ENCODE data around the gene C1QTNF2. TPM values are rescaled to one million over a fixed set of nuclear protein-coding genes. Genes with fewer than 3 reads are reported as not detected.

The C1QTNF2 gene
- total and polyA plus RNA-seq, 3 donors from 2014 or later, result 3.7 to 8.2 (median 6.4) TPM

GRCh38 chr5:160399402-160400353, 29.3 kb upstream of the C1QTNF2 start, which contains the start of gene FAM200C:
TSS of gene FAM200C (minus strand) at chr5:160400054. CDS start at chr5:160395490, 4,564 bp downstream.
- WGBS, 2 donors, result 0% methylated on average over 39 to 41 of the region's 41 CpGs
- H3K36me3 ChIP-seq (ENCODE audit: low read depth, missing control alignments), result no peaks in the 10 kb centered on the region
- peaks cover 5% of the 10 kb centered on the region for H3K4me1 ChIP-seq
- peak within 1 kb of the TSS; percentile 77 to 79 for H3K4me3 ChIP-seq
- no peaks in the 10 kb centered on the region for H3K9me3 ChIP-seq
- H3K27ac ChIP-seq, result peak within 1 kb of the TSS; percentile 84 to 88
- no peaks in the 10 kb centered on the region for H3K27me3 ChIP-seq
- TF ChIP-seq CTCF (IDR thresholded peaks at IDR 0.05), result no peak
- TF ChIP-seq POLR2A (IDR thresholded peaks at IDR 0.05), result peak; percentile 70
- DNase-seq, result peak; percentile 92
- intact Hi-C loops (cut with DNase I; ENCODE audit: low total_unique reads), result no loop called here

GRCh38 chr5:160398806-160399205, 28.4 kb upstream of the C1QTNF2 start:
- Histone ChIP-seq H3K27me3 (no peaks in the 10 kb centered on the region), H3K4me3 (peak overlapping the region in 1 of 2 donors; percentile 77), H3K4me1 (peaks cover 5% of the 10 kb centered on the region), H3K9me3 (no peaks in the 10 kb centered on the region), H3K36me3 (ENCODE audit: low read depth, missing control alignments) (no peaks in the 10 kb centered on the region), H3K27ac (no peak overlapping the region)
- DNase-seq, result no peak
- WGBS, 2 donors, result 25 to 32% methylated on average over 4 of the region's 4 CpGs
- intact Hi-C loops (cut with DNase I; ENCODE audit: low total_unique reads), result no loop called here
- TF ChIP-seq POLR2A (IDR thresholded peaks at IDR 0.05), result no peak
- TF ChIP-seq CTCF (IDR thresholded peaks at IDR 0.05), result no peak

GRCh38 chr5:160397492-160397891, 27.1 kb upstream of the C1QTNF2 start:
- intact Hi-C loops (cut with DNase I; ENCODE audit: low total_unique reads), result no loop called here
- no peak overlapping the region for H3K4me3 ChIP-seq
- no peaks in the 10 kb centered on the region for H3K9me3 ChIP-seq
- no peak for DNase-seq
- peaks cover 5% of the 10 kb centered on the region for H3K4me1 ChIP-seq
- no peaks in the 10 kb centered on the region for H3K27me3 ChIP-seq
- no peak for TF ChIP-seq POLR2A (IDR thresholded peaks at IDR 0.05)
- TF ChIP-seq CTCF (IDR thresholded peaks at IDR 0.05), result no peak
- H3K27ac ChIP-seq, result no peak overlapping the region
- no peaks in the 10 kb centered on the region for H3K36me3 ChIP-seq (ENCODE audit: low read depth, missing control alignments)
- 88 to 89% methylated on average over 1 of the region's 1 CpG for WGBS, 2 donors

DNA sequence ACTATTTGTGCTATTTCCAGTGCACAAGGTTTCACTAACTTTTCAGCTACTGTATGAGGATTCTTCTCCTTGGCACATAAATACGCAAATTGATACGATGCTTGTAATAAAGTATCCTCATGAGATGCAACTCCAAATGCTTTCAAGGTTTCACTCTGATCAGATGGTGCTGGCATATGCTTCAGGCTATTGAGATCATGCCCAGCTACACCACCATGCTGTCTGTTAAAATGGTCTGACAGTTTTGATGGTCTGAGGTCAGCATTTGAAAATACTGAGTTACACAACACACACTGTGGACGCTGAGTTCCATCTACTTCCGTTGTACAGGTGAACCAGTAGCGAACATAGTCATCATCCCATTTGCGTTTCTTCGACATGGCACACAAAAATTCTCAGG, 24.7 kb upstream of the C1QTNF2 start:
- Histone ChIP-seq H3K9me3 (no peaks in the 10 kb centered on the region), H3K27me3 (no peaks in the 10 kb centered on the region), H3K4me3 (no peak overlapping the region), H3K27ac (no peak overlapping the region), H3K4me1 (peaks cover 5% of the 10 kb centered on the region), H3K36me3 (ENCODE audit: low read depth, missing control alignments) (no peaks in the 10 kb centered on the region)
- TF ChIP-seq POLR2A (IDR thresholded peaks at IDR 0.05), result no peak
- no peak for TF ChIP-seq CTCF (IDR thresholded peaks at IDR 0.05)
- intact Hi-C loops (cut with DNase I; ENCODE audit: low total_unique reads), result no loop called here
- 86 to 91% methylated on average over 7 of the region's 7 CpGs for WGBS, 2 donors
- DNase-seq, result no peak
